Measurements from ENCODE around the gene FYCO1.

The FYCO1 gene

GRCh38 chr3:45880725-45881077 is 114.9 kb downstream of the FYCO1 start:
- DNase-seq = no peak

- DNase-seq = no peak
These were observed 117.5 kb downstream of the FYCO1 start for GRCh38 chr3:45878124-45878523.

- DNase-seq = no peak
These were observed 120.8 kb downstream of the FYCO1 start for GRCh38 chr3:45874677-45875346.

GRCh38 chr3:45873638-45874037 is 122.0 kb downstream of the FYCO1 start:
- DNase-seq = no peak

GRCh38 chr3:45873036-45873435 is 122.6 kb downstream of the FYCO1 start:
- no peak for DNase-seq

GRCh38 chr3:45872569-45872968 is 123.1 kb downstream of the FYCO1 start:
- DNase-seq = no peak

- DNase-seq = no peak
These were observed 123.8 kb downstream of the FYCO1 start for GRCh38 chr3:45871780-45872179.

- DNase-seq = no peak
These were observed 125.5 kb downstream of the FYCO1 start for GRCh38 chr3:45870099-45870498.

GRCh38 chr3:45869638-45870037 is 126.0 kb downstream of the FYCO1 start:
- no peak for DNase-seq

- no peak for DNase-seq
These were observed 127.0 kb downstream of the FYCO1 start for GRCh38 chr3:45868650-45869049.

- DNase-seq = no peak
These were observed 127.4 kb downstream of the FYCO1 start for GRCh38 chr3:45868213-45868612.

Data from Kasumi-1 (cell line).